SJSA1 (cell line): ENCODE data around the gene ATF3. TPM values are rescaled to one million over a fixed set of nuclear protein-coding genes. Genes with fewer than 3 reads are reported as not detected.

ENCODE experiments used
- DNase-seq, 2 experiments: peaks; one replicate each; pipeline ENCODE4 v3.0.0-alpha.2; 2015 to 2020; ENCODE audit warnings: low spot score in 2 of 2, low read depth in 1 of 2
- H3K27ac ChIP-seq: fragments of 250-450 bp; sonication (Bioruptor Pico); 2 replicates; pipeline ENCODE4 v1.5.1; 2020; ENCODE audit warnings: mild to moderate bottlenecking, moderate library complexity
- H3K27me3 ChIP-seq: fragments of 250-450 bp; sonication (Bioruptor Pico); replicated peaks from 2 replicates; pipeline ENCODE4 v1.5.1; 2020; ENCODE audit warnings: mild to moderate bottlenecking, moderate library complexity
- H3K36me3 ChIP-seq: fragments of 250-450 bp; sonication (Bioruptor Pico); 2 replicates; pipeline ENCODE4 v1.5.1; 2020; ENCODE audit warnings: mild to moderate bottlenecking
- H3K4me1 ChIP-seq: fragments of 250-450 bp; sonication (Bioruptor Pico); replicated peaks from 2 replicates; pipeline ENCODE4 v1.6.1; 2021; ENCODE audit warnings: mild to moderate bottlenecking
- H3K4me3 ChIP-seq: fragments of 250-450 bp; sonication (Bioruptor Pico); 2 replicates; pipeline ENCODE4 v1.5.1; 2020; ENCODE audit warnings: mild to moderate bottlenecking
- H3K9me3 ChIP-seq: fragments of 250-450 bp; sonication (Bioruptor Pico); replicated peaks from 2 replicates; pipeline ENCODE4 v1.5.1; 2020; ENCODE audit warnings: mild to moderate bottlenecking
- total RNA-seq: library from RNA; depleted of rRNA; stranded (reverse); fragments of >200 nt; shearing (Covaris generic); gene quantifications from 2 replicates; pipeline ENCODE4 v1.2.3, GENCODE V29; 2014; rRNA removed

The ATF3 gene
- total RNA-seq, 1 experiment from 2014 or later = 14.9 TPM

GRCh38 chr1:212669102-212669501 lies 60.5 kb downstream of the ATF3 start:
- no peak overlapping the region for H3K4me3 ChIP-seq
- H3K27me3 ChIP-seq = no peaks in the 10 kb centered on the region
- H3K27ac ChIP-seq = peak overlapping the region; percentile 98
- no peaks in the 10 kb centered on the region for H3K9me3 ChIP-seq
- H3K4me1 ChIP-seq = peaks cover 45% of the 10 kb centered on the region
- no peaks in the 10 kb centered on the region for H3K36me3 ChIP-seq
- DNase-seq = peak; percentile 15 to 47

DNA sequence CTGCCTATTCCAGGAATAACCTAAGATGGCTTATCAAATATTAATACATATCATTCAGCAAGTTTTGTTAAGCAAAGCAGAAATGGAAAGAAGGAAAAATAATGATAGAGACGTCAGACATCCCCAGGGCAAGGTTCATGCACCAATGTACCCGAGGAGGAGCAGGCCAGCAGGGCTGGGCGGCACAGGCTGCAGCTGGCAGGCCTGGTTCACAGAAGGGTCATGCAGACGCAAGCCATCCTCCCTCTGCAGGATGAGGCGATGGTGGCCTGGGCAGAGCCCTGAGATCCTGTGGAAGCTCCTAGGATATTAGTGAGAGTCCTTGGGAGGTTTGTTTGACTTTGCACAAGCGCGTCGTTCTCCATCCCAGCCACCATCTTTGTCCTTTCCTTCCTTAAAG lies 61.0 kb downstream of the ATF3 start:
- Histone ChIP-seq H3K4me3 (no peak overlapping the region), H3K27ac (no peak overlapping the region), H3K9me3 (no peaks in the 10 kb centered on the region), H3K4me1 (peaks cover 45% of the 10 kb centered on the region), H3K36me3 (no peaks in the 10 kb centered on the region), H3K27me3 (no peaks in the 10 kb centered on the region)
- peak in 1 of 2 experiments; percentile 16 for DNase-seq

DNA sequence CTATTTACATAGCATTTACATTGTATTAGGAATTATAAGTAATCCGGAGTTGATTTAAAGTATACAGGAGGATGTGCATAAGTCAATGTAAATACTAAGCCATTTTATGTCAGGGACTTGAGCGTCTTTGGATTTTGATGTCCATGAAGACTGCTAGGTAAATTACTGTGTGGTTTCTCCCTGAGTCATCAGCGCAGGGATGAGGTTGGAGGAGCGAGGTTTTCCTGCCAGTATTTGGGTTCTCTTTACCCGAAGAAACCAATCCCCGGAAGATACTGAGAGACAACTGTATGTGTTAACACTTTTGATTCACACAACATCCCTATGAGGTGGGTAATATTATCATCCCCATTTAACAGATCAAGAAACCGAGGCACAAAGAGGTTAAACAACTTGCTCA lies 61.7 kb downstream of the ATF3 start:
- no peak overlapping the region for H3K4me3 ChIP-seq
- DNase-seq = no peak
- peaks cover 45% of the 10 kb centered on the region for H3K4me1 ChIP-seq

More for the DNA sequence above, 61.7 kb downstream of the ATF3 start:
- H3K27me3 ChIP-seq = no peaks in the 10 kb centered on the region
- H3K9me3 ChIP-seq = no peaks in the 10 kb centered on the region
- no peak overlapping the region for H3K27ac ChIP-seq
- no peaks in the 10 kb centered on the region for H3K36me3 ChIP-seq

Other genes with a start within 250 kb of the ATF3 start
- gene PACC1, start 193.9 kb upstream of the ATF3 start, total RNA-seq = 9.4 and 13.4 TPM in 2 replicates
- 68.9 and 119 TPM in 2 replicates for gene NENF, start 175.8 kb upstream of the ATF3 start, total RNA-seq
- 1.8 and 3.3 TPM in 2 replicates for gene BATF3, start 91.1 kb downstream of the ATF3 start, total RNA-seq
- gene NSL1, start 183.0 kb downstream of the ATF3 start, total RNA-seq = 47.9 and 83.3 TPM in 2 replicates
- gene TATDN3, start 183.1 kb downstream of the ATF3 start, total RNA-seq = 8.4 and 14.6 TPM in 2 replicates
- gene SPATA45, start 238.9 kb downstream of the ATF3 start, total RNA-seq = not detected in 2 replicates
- gene FLVCR1, start 249.5 kb downstream of the ATF3 start, total RNA-seq = 9.6 and 18.8 TPM in 2 replicates